Measurements from ENCODE around the gene MTF1.

DNA sequence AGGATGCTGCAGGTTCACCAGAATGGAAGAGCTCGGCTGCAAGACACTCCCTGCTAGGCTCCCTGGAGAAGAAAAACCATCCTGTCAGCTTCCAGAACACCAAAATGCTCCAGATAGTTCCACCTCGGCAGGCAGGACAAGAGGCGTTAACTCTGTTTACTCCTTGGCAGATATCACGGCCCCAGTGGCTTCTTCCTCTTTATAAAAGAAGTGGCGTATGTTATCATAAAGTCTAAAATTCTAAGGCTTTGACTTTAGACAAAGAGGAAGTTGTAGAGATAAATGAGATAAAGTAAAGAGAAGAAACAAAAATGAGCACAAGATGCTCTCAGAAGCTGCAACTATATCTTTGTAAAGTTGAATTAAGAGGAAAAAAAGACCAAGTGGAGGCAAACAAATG lies 24.3 kb upstream of the MTF1 start:
- TF ChIP-seq, protein P1, sequence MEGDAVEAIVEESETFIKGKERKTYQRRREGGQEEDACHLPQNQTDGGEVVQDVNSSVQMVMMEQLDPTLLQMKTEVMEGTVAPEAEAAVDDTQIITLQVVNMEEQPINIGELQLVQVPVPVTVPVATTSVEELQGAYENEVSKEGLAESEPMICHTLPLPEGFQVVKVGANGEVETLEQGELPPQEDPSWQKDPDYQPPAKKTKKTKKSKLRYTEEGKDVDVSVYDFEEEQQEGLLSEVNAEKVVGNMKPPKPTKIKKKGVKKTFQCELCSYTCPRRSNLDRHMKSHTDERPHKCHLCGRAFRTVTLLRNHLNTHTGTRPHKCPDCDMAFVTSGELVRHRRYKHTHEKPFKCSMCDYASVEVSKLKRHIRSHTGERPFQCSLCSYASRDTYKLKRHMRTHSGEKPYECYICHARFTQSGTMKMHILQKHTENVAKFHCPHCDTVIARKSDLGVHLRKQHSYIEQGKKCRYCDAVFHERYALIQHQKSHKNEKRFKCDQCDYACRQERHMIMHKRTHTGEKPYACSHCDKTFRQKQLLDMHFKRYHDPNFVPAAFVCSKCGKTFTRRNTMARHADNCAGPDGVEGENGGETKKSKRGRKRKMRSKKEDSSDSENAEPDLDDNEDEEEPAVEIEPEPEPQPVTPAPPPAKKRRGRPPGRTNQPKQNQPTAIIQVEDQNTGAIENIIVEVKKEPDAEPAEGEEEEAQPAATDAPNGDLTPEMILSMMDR (conservative IDR thresholded peaks at IDR 0.05 in 1 of 2, IDR thresholded peaks at IDR 0.05 in 1 of 2; ENCODE audit: low read depth in 1 of 2, low read length in 2 of 2), result no peak
- TF ChIP-seq EZH2 (IDR thresholded peaks at IDR 0.05; ENCODE audit: low read length, missing control alignments), result no peak

Data from fibroblast of lung (primary cell).